Skeletal muscle satellite cell (primary cell): Measurements from ENCODE around the gene CHD6.

Experiments
- H3K27me3 ChIP-seq: 2 replicates; pipeline ENCODE4 v1.7.0; 2013; ENCODE audit warnings: low read length; ENCODE audit not compliant: control insufficient read depth, insufficient read depth
- H3K36me3 ChIP-seq: 2 replicates; pipeline ENCODE4 v1.7.0; 2013; ENCODE audit warnings: mild to moderate bottlenecking, control low read depth, low read length; ENCODE audit not compliant: insufficient read depth
- H3K4me1 ChIP-seq: 2 replicates; pipeline ENCODE4 v1.7.0; 2013; ENCODE audit warnings: low read length; ENCODE audit not compliant: control insufficient read depth, insufficient read depth
- H3K4me2 ChIP-seq: 2 replicates; pipeline ENCODE4 v1.7.0; 2013; ENCODE audit warnings: mild to moderate bottlenecking, low read length
- H3K4me3 ChIP-seq: 2 replicates; pipeline ENCODE4 v1.7.0; 2013; ENCODE audit warnings: low read length
- H3K9ac ChIP-seq: 2 replicates; pipeline ENCODE4 v1.7.0; 2013; ENCODE audit warnings: mild to moderate bottlenecking, low read depth, low read length, moderate library complexity
- H3K9me3 ChIP-seq: replicated peaks from 2 replicates; pipeline ENCODE4 v1.7.0; 2013; ENCODE audit warnings: mild to moderate bottlenecking, control low read depth, low read length

The CHD6 gene

DNA sequence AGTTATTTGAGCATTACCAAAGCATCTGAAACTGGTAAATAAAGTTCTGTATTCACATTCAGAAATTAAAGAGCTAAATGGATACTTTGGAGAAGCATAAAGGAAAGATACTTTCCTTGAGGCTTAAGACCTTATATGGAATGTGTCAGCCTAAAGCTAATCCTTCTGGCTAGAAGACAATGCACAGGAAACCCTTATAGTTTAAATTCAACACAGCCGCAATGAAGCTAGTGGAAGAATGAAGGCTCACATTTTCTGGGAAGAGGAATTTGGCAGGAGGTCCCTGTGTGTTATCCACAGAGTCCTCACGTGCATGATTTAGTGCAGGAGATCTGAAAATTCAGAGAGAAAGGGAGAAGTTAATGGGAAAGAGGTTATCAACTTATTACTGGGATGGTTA, 21.5 kb upstream of the CHD6 start:
- Histone ChIP-seq H3K9me3 (no peaks in the 10 kb centered on the region), H3K4me2 (no peak overlapping the region), H3K4me1 (peaks cover 6% of the 10 kb centered on the region), H3K27me3 (peaks cover 47% of the 10 kb centered on the region), H3K4me3 (no peak overlapping the region), H3K9ac (no peak overlapping the region), H3K36me3 (no peaks in the 10 kb centered on the region)

GRCh38 chr20:41638456-41638855, 20.3 kb upstream of the CHD6 start:
- H3K9ac ChIP-seq, result no peak overlapping the region
- peaks cover 36% of the 10 kb centered on the region for H3K27me3 ChIP-seq
- no peaks in the 10 kb centered on the region for H3K36me3 ChIP-seq
- no peak overlapping the region for H3K4me2 ChIP-seq
- no peaks in the 10 kb centered on the region for H3K9me3 ChIP-seq
- H3K4me3 ChIP-seq, result no peak overlapping the region
- H3K4me1 ChIP-seq, result peaks cover 3% of the 10 kb centered on the region

- H3K36me3 ChIP-seq, result no peaks in the 10 kb centered on the region
- peaks cover 14% of the 10 kb centered on the region for H3K4me1 ChIP-seq
- H3K4me3 ChIP-seq, result no peak overlapping the region
- H3K9ac ChIP-seq, result no peak overlapping the region
- H3K9me3 ChIP-seq, result no peaks in the 10 kb centered on the region
- H3K27me3 ChIP-seq, result peaks cover 26% of the 10 kb centered on the region
- H3K4me2 ChIP-seq, result no peak overlapping the region
Measured at GRCh38 chr20:41635158-41635557, 17.0 kb upstream of the CHD6 start.

- no peak overlapping the region for H3K4me2 ChIP-seq
- H3K9ac ChIP-seq, result no peak overlapping the region
- H3K4me1 ChIP-seq, result peaks cover 14% of the 10 kb centered on the region
- H3K36me3 ChIP-seq, result no peaks in the 10 kb centered on the region
- H3K27me3 ChIP-seq, result peaks cover 5% of the 10 kb centered on the region
- H3K9me3 ChIP-seq, result no peaks in the 10 kb centered on the region
- no peak overlapping the region for H3K4me3 ChIP-seq
Measured at GRCh38 chr20:41632896-41633295, 14.7 kb upstream of the CHD6 start.

GRCh38 chr20:41631826-41632225, 13.6 kb upstream of the CHD6 start:
- Histone ChIP-seq H3K9me3 (no peaks in the 10 kb centered on the region), H3K4me3 (no peak overlapping the region), H3K36me3 (no peaks in the 10 kb centered on the region), H3K27me3 (no peaks in the 10 kb centered on the region), H3K4me1 (peaks cover 14% of the 10 kb centered on the region), H3K4me2 (peak overlapping the region; percentile 8), H3K9ac (no peak overlapping the region)

DNA sequence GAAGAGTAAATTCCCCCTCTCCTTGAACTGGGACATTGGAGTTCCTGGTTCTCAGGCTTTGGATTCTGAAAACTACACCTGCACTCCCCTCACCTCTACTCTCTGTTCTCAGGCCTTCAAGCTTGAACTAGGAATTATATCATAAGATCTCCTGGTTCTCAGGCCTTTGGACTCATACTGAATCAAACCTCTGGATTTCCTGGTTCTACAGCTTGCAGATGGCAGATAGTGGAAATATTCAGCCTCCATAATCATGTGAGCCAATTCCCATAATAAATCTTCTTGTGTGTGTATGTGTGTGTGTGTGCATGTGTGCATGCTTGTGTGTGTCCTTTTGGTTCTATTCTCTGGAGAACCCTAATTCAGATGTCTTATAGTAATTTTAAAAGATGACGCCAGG, 12.7 kb upstream of the CHD6 start:
- Histone ChIP-seq H3K4me3 (no peak overlapping the region), H3K9ac (no peak overlapping the region), H3K9me3 (no peaks in the 10 kb centered on the region), H3K4me1 (peaks cover 14% of the 10 kb centered on the region), H3K36me3 (no peaks in the 10 kb centered on the region), H3K4me2 (no peak overlapping the region), H3K27me3 (no peaks in the 10 kb centered on the region)

GRCh38 chr20:41627611-41628244, 9.6 kb upstream of the CHD6 start:
- Histone ChIP-seq H3K4me1 (peaks cover 8% of the 10 kb centered on the region), H3K27me3 (no peaks in the 10 kb centered on the region), H3K4me2 (no peak overlapping the region), H3K4me3 (no peak overlapping the region), H3K9me3 (no peaks in the 10 kb centered on the region), H3K9ac (no peak overlapping the region), H3K36me3 (no peaks in the 10 kb centered on the region)

- H3K9me3 ChIP-seq, result no peaks in the 10 kb centered on the region
- no peak overlapping the region for H3K4me2 ChIP-seq
- H3K4me3 ChIP-seq, result no peak overlapping the region
- no peak overlapping the region for H3K9ac ChIP-seq
- no peaks in the 10 kb centered on the region for H3K36me3 ChIP-seq
- peaks cover 4% of the 10 kb centered on the region for H3K4me1 ChIP-seq
- peaks cover 3% of the 10 kb centered on the region for H3K27me3 ChIP-seq
Measured at GRCh38 chr20:41627001-41627495, 8.9 kb upstream of the CHD6 start.

DNA sequence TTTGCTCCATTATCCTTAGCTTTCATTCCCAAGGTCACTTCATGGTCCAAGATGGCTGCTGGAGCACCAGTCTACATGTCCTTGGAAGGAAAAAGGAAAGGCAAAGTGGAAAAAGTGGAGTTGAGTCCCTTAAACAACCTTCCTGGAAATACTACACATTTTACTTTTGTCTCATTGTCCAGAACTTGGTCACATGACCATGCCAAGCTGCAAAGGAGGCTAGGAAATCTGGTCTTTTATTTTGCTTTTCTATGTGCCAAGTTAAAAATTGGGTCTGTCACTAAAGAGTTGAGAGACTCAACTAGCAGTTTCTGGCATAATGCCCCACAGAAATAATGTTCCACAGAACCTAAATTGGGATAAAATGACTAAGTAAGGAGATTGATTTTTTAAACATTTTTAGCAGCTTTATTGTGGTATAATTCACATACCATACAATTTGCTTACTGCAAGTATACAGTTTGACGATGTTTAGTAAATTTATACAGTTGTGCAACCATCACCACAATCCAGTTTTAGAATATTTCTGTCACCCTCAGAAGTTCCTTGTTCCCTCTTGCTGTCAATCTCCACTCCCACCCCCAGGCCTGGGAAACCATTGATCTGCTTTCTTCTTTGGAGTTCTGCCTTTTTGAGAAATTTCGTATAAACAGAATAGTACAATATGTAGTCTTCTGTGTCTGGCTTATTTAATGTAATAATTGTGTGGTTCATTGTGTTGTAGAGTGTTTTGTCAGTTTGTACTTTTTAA, 5.6 kb upstream of the CHD6 start:
- no peaks in the 10 kb centered on the region for H3K9me3 ChIP-seq
- no peak overlapping the region for H3K9ac ChIP-seq
- peaks cover 6% of the 10 kb centered on the region for H3K27me3 ChIP-seq
- no peaks in the 10 kb centered on the region for H3K4me1 ChIP-seq
- H3K4me2 ChIP-seq, result no peak overlapping the region
- H3K4me3 ChIP-seq, result no peak overlapping the region
- H3K36me3 ChIP-seq, result no peaks in the 10 kb centered on the region

DNA sequence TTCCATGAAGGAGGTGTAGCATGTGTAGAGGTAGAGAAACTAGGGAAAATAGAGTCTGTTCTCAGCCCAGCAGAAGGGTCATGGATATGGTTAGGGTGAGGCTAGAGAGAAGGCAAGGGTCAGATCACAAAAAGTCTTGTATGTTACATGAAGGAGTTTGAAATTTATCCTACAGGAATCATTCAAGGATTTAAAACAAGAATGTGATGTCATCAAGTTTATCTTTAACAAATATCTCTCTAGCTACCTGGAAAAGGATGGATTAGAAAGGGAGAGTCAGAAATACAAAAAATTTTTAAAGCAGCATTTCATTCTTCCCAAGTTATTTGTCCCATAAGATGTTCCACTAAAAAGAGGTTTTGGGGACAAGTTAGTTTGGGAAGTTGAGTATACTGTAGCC, 4.4 kb upstream of the CHD6 start:
- no peak overlapping the region for H3K9ac ChIP-seq
- H3K4me3 ChIP-seq, result no peak overlapping the region
- no peaks in the 10 kb centered on the region for H3K9me3 ChIP-seq
- H3K4me2 ChIP-seq, result no peak overlapping the region
- H3K27me3 ChIP-seq, result peaks cover 6% of the 10 kb centered on the region
- no peaks in the 10 kb centered on the region for H3K36me3 ChIP-seq
- no peaks in the 10 kb centered on the region for H3K4me1 ChIP-seq

DNA sequence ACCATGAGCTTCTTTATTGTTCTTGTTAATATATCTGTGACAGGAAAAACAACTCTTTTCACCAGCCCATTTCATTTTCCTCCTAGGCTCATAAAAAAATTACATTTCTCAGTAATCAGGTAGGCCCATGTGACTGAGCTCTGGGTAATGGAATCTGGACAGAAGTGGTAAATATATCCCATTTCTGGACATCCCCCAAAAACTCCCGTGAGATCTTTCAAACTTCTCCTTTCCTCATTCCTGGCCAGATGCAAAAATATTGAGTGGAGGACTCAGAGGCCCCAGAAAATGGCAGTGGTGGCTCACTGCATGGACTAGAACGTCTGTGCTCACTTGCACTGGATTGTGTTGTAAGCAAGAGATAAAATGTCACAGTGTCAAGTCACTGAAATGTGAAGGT, 3.8 kb upstream of the CHD6 start:
- no peak overlapping the region for H3K4me3 ChIP-seq
- no peak overlapping the region for H3K9ac ChIP-seq
- H3K9me3 ChIP-seq, result no peaks in the 10 kb centered on the region
- no peaks in the 10 kb centered on the region for H3K36me3 ChIP-seq
- peaks cover 6% of the 10 kb centered on the region for H3K27me3 ChIP-seq
- no peak overlapping the region for H3K4me2 ChIP-seq
- peaks cover 2% of the 10 kb centered on the region for H3K4me1 ChIP-seq

GRCh38 chr20:41621421-41621820, 3.2 kb upstream of the CHD6 start:
- H3K4me3 ChIP-seq, result no peak overlapping the region
- peaks cover 8% of the 10 kb centered on the region for H3K4me1 ChIP-seq
- H3K9me3 ChIP-seq, result no peaks in the 10 kb centered on the region
- H3K27me3 ChIP-seq, result peaks cover 6% of the 10 kb centered on the region
- no peak overlapping the region for H3K4me2 ChIP-seq
- no peaks in the 10 kb centered on the region for H3K36me3 ChIP-seq
- no peak overlapping the region for H3K9ac ChIP-seq
